GM12874 (cell line): ENCODE measurements around the gene PPP2R3B.

Source experiments
- TF ChIP-seq, protein P1 (sequence below): IDR thresholded peaks from 2 replicates; pipeline ENCODE4 v1.5.1; 2011; ENCODE audit warnings: low read depth, mild to moderate bottlenecking, control low read depth, low read length, moderate library complexity; ENCODE audit not compliant: insufficient read depth

Gene PPP2R3B

DNA sequence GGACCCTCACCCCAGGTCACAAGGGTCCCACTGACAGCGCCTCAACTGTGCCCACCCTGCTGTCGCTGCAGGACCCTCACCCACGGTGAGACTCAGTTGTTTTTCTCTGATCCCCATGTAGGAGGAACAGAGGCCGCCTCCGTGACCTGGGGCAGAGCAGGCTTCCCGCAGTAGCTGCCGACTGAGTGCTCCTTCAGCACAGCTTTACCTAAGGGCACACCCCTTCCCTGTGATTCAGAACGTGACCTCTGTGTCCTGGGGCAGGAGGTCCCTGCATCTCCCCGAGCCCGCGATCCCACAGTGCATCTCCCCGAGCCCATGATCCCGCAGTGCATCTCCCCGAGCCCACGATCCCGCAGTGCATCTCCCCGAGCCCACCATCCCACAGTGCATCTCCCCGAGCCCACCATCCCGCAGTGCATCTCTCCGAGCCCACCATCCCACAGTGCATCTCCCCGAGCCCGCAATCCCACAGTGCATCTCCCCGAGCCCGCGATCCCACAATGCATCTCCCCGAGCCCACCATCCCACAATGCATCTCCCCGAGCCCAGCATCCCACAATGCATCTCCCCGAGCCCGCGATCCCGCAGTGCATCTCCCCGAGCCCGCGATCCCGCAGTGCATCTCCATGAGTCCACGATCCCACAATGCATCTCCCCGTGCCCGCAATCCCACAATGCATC, 23.6 kb downstream of the PPP2R3B start:
- TF ChIP-seq, protein P1, sequence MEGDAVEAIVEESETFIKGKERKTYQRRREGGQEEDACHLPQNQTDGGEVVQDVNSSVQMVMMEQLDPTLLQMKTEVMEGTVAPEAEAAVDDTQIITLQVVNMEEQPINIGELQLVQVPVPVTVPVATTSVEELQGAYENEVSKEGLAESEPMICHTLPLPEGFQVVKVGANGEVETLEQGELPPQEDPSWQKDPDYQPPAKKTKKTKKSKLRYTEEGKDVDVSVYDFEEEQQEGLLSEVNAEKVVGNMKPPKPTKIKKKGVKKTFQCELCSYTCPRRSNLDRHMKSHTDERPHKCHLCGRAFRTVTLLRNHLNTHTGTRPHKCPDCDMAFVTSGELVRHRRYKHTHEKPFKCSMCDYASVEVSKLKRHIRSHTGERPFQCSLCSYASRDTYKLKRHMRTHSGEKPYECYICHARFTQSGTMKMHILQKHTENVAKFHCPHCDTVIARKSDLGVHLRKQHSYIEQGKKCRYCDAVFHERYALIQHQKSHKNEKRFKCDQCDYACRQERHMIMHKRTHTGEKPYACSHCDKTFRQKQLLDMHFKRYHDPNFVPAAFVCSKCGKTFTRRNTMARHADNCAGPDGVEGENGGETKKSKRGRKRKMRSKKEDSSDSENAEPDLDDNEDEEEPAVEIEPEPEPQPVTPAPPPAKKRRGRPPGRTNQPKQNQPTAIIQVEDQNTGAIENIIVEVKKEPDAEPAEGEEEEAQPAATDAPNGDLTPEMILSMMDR = no peak

GRCh38 chrX:362351-362750, 24.4 kb downstream of the PPP2R3B start:
- TF ChIP-seq, protein P1 = no peak

DNA sequence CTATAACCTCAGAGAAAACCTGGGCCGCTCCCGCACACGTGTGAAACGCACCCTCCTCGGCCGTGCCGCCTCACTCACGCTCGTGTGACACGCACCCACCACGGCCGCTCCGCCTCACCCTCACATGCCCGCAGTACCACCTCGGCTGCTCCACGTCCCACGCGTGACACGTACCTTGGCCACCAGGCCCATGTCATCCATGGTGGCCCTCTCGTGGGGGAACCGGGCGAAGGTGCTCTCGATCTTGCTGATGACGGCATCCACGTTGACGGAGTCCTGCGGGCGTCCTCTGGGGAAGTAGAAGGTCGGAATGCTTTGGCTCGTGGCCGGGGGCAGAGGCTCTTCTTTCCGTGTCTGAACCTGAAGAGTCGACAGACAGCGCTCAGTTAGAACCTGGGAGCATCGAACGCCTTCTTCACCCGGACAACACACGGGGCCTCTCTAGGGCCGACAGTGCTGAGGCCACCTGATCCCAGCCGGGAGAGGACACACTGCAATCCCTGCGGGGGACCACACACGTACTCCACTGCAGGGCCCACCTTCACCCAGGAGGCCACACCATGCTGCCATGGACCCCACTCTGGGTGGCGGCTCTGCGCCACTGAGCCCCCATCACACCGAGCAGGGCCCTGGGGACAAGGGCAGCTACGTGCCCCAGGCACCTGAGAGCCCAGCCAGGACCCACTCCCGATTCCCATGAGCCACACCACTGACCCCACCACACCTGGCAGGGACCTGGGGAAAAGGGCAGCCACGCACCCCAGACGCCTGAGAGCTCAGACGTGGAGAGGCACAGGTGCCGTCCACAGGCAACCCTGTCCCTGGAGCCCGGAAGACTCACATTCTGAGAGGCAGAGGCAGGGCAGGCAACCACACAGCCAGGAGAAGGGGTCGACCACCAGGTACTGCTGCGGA, 25.2 kb downstream of the PPP2R3B start:
- TF ChIP-seq, protein P1 = no peak

DNA sequence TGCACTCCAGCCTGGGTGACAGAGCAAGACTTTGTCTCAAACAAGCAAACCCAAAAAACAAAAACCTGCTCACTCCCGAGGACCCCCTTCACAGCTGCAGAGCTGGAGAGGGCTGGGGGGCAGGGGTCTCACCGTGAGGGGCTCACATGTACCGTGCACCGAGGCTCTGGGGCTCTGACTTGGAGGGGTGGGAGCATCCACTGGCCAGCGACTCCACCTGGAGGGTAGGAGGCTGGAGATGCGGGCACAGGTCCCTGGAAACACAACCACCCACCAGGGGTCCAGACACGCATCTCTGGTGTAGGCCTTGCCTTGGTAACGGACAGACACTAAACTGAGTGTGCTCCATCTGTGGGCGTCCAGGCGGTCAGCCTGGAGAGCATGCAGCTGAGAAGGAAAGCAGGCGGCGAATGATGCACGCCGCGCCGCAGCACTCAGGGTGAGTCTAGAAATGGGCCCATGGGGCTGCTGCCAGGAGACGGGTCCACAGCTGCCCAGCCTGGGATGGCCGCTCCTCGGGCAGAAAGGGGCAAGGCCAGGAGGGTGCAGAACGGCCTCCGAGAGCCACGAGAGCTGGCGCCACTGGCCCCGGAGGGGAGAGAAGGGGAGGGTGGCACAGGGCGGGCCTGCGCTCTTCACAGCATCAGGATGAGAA, 26.1 kb downstream of the PPP2R3B start:
- TF ChIP-seq, protein P1 = no peak

DNA sequence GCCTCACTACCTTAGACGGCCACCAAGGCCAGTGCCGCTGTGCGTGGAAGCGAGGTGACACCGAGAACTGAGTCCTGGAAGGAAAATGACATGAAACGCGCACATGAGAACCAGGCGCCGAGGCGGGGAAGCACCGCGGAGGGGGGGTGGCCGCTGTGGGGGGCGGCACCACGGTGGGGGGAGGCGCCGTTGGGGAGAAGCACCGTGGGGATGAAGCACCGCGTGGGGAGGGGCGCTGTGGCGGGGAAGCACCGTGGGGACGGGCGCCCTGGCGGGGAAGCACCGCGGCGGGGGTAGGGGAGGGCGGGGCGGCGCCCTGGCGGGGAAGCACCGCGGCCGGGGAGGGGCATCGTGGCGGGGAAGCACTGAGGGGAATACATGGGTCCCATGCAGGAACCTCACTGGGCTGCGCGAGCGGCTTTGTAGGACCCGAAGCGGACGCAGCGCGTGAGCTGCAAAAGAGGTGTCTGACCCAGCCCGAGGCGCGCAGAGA, 28.0 kb downstream of the PPP2R3B start:
- TF ChIP-seq, protein P1 = no peak

- TF ChIP-seq, protein P1 = no peak
These were observed 28.8 kb downstream of the PPP2R3B start for GRCh38 chrX:357693-358471.
